Hematopoietic multipotent progenitor cell treated with erythropoietin and hydrocortisone succinate and interleukin-3 and kit ligand, for 15 days (in vitro differentiated cells): Measurements from ENCODE around the gene TTC28.

ENCODE experiments used
- DNase-seq: peaks from one replicate; pipeline ENCODE4 v3.0.0-alpha.2; 2015; ENCODE audit warnings: low spot score

Gene TTC28

GRCh38 chr22:28139516-28139915, 540.1 kb downstream of the TTC28 start:
- DNase-seq, result no peak

GRCh38 chr22:28137036-28137435, 542.6 kb downstream of the TTC28 start:
- DNase-seq, result no peak

GRCh38 chr22:28132466-28132865, 547.2 kb downstream of the TTC28 start:
- DNase-seq, result no peak

- no peak for DNase-seq
These were observed 550.2 kb downstream of the TTC28 start for GRCh38 chr22:28129319-28129962.

GRCh38 chr22:28128827-28129226, 550.8 kb downstream of the TTC28 start:
- DNase-seq, result no peak

- DNase-seq, result no peak
These were observed 553.8 kb downstream of the TTC28 start for GRCh38 chr22:28125799-28126198.

- no peak for DNase-seq
These were observed 555.5 kb downstream of the TTC28 start for GRCh38 chr22:28123989-28124766.

- no peak for DNase-seq
These were observed 558.7 kb downstream of the TTC28 start for GRCh38 chr22:28120691-28121592.

GRCh38 chr22:28118957-28119631, 560.5 kb downstream of the TTC28 start:
- no peak for DNase-seq

- no peak for DNase-seq
These were observed 563.4 kb downstream of the TTC28 start for GRCh38 chr22:28116219-28116673.

- no peak for DNase-seq
These were observed 564.2 kb downstream of the TTC28 start for GRCh38 chr22:28115426-28115825.

GRCh38 chr22:28112548-28113043, 567.0 kb downstream of the TTC28 start:
- no peak for DNase-seq

- DNase-seq, result no peak
These were observed 567.5 kb downstream of the TTC28 start for GRCh38 chr22:28112190-28112544.

GRCh38 chr22:28111501-28112189, 568.0 kb downstream of the TTC28 start:
- no peak for DNase-seq

GRCh38 chr22:28108851-28109250, 570.8 kb downstream of the TTC28 start:
- DNase-seq, result no peak

- DNase-seq, result no peak
These were observed 573.0 kb downstream of the TTC28 start for GRCh38 chr22:28106617-28107016.

- DNase-seq, result no peak
These were observed 573.7 kb downstream of the TTC28 start for GRCh38 chr22:28105988-28106387.

GRCh38 chr22:28105413-28105812, 574.2 kb downstream of the TTC28 start:
- no peak for DNase-seq

GRCh38 chr22:28103596-28103995, 576.0 kb downstream of the TTC28 start:
- DNase-seq, result no peak

- DNase-seq, result no peak
These were observed 577.4 kb downstream of the TTC28 start for GRCh38 chr22:28102151-28102812.

- no peak for DNase-seq
These were observed 582.0 kb downstream of the TTC28 start for GRCh38 chr22:28097627-28098026.
